ENCODE measurements around the gene DDX11.
"Not testable (repeated sequence)": the region's sequence is repeated elsewhere in the genome, so short reads cannot be mapped to it uniquely, and the experiment has no call there.

The DDX11 gene

GRCh38 chr12:31099434-31099833 lies 25.8 kb downstream of the DDX11 start:
- not testable (repeated sequence) for H4K8ac ChIP-seq (ENCODE audit: low read depth, low read length); H3K4me2 ChIP-seq (ENCODE audit: insufficient read depth, low read length, poor library complexity, severe bottlenecking); H2AFZ ChIP-seq (ENCODE audit: low read length); H3K4me3 ChIP-seq (ENCODE audit: low read length in 2 of 2); H2BK12ac ChIP-seq (ENCODE audit: low read length); H2BK15ac ChIP-seq (ENCODE audit: low read length); H3K4ac ChIP-seq (ENCODE audit: low read length); DNase-seq (ENCODE audit: low spot score); H3K18ac ChIP-seq (ENCODE audit: low read length); H3K27me3 ChIP-seq (ENCODE audit: control insufficient read depth in 3 of 3, insufficient read depth in 3 of 3, low read depth in 1 of 3, low read length in 3 of 3); H2BK120ac ChIP-seq (ENCODE audit: low read depth, low read length); H3K9ac ChIP-seq (ENCODE audit: low read depth, low read length, poor library complexity); H3K79me1 ChIP-seq (ENCODE audit: low read depth, low read length); H2AK5ac ChIP-seq (ENCODE audit: low read depth, low read length); H3K27ac ChIP-seq (replicated peaks; ENCODE audit: low read length); H4K91ac ChIP-seq (ENCODE audit: low read depth, low read length, poor library complexity); H3K14ac ChIP-seq (ENCODE audit: low read length); H3K4me1 ChIP-seq (ENCODE audit: control insufficient read depth in 2 of 2, insufficient read depth in 1 of 2, low read depth in 1 of 2, low read length in 2 of 2); H3K23ac ChIP-seq (ENCODE audit: low read depth, low read length, poor library complexity); H3K9me3 ChIP-seq (replicated peaks in 1 of 2; ENCODE audit: control insufficient read depth in 2 of 2, insufficient read depth in 1 of 2, low read depth in 1 of 2, low read length in 2 of 2); H2BK5ac ChIP-seq (ENCODE audit: low read length)
- H3K36me3 ChIP-seq (replicated peaks in 1 of 2; ENCODE audit: control insufficient read depth in 2 of 2, insufficient read depth in 2 of 2, low read length in 2 of 2): peaks cover 8 to 72% of the 10 kb centered on the region in 2 donors
- no CpG with 5 or more reads among the region's 2 CpGs for WGBS, 2 donors (ENCODE audit: extremely low coverage in 2 of 2, insufficient read length in 2 of 2, insufficient replicate concordance in 1 of 2)

- not testable (repeated sequence) for H2BK12ac ChIP-seq (ENCODE audit: low read length); H3K18ac ChIP-seq (ENCODE audit: low read length); H2BK15ac ChIP-seq (ENCODE audit: low read length); H3K79me1 ChIP-seq (ENCODE audit: low read depth, low read length); H2BK5ac ChIP-seq (ENCODE audit: low read length); H3K9ac ChIP-seq (ENCODE audit: low read depth, low read length, poor library complexity); H2AK5ac ChIP-seq (ENCODE audit: low read depth, low read length); H3K4me2 ChIP-seq (ENCODE audit: insufficient read depth, low read length, poor library complexity, severe bottlenecking); H3K14ac ChIP-seq (ENCODE audit: low read length); H2AFZ ChIP-seq (ENCODE audit: low read length); H3K27me3 ChIP-seq (ENCODE audit: control insufficient read depth in 3 of 3, insufficient read depth in 3 of 3, low read depth in 1 of 3, low read length in 3 of 3); H3K27ac ChIP-seq (replicated peaks; ENCODE audit: low read length); H3K4ac ChIP-seq (ENCODE audit: low read length); H4K8ac ChIP-seq (ENCODE audit: low read depth, low read length); H3K4me1 ChIP-seq (ENCODE audit: control insufficient read depth in 2 of 2, insufficient read depth in 1 of 2, low read depth in 1 of 2, low read length in 2 of 2); H3K23ac ChIP-seq (ENCODE audit: low read depth, low read length, poor library complexity); H3K4me3 ChIP-seq (ENCODE audit: low read length in 2 of 2); H2BK120ac ChIP-seq (ENCODE audit: low read depth, low read length); DNase-seq (ENCODE audit: low spot score); H3K9me3 ChIP-seq (replicated peaks in 1 of 2; ENCODE audit: control insufficient read depth in 2 of 2, insufficient read depth in 1 of 2, low read depth in 1 of 2, low read length in 2 of 2); H4K91ac ChIP-seq (ENCODE audit: low read depth, low read length, poor library complexity)
- H3K36me3 ChIP-seq (replicated peaks in 1 of 2; ENCODE audit: control insufficient read depth in 2 of 2, insufficient read depth in 2 of 2, low read length in 2 of 2): peaks cover 8 to 65% of the 10 kb centered on the region in 2 donors
- no CpG with 5 or more reads among the region's 26 CpGs for WGBS, 2 donors (ENCODE audit: extremely low coverage in 2 of 2, insufficient read length in 2 of 2, insufficient replicate concordance in 1 of 2)
These were observed 27.0 kb downstream of the DDX11 start for GRCh38 chr12:31100503-31101208.

GRCh38 chr12:31102125-31102524 lies 28.5 kb downstream of the DDX11 start:
- not testable (repeated sequence) for H3K23ac ChIP-seq (ENCODE audit: low read depth, low read length, poor library complexity)
- H3K36me3 ChIP-seq (replicated peaks in 1 of 2; ENCODE audit: control insufficient read depth in 2 of 2, insufficient read depth in 2 of 2, low read length in 2 of 2): peaks cover 5 to 61% of the 10 kb centered on the region in 2 donors

GRCh38 chr12:31102596-31102995 lies 28.9 kb downstream of the DDX11 start:
- H2BK15ac ChIP-seq (ENCODE audit: low read length): not testable (repeated sequence)

More at GRCh38 chr12:31102125-31102524, 28.5 kb downstream of the DDX11 start:
- not testable (repeated sequence) for H3K4me1 ChIP-seq (ENCODE audit: control insufficient read depth in 2 of 2, insufficient read depth in 1 of 2, low read depth in 1 of 2, low read length in 2 of 2); DNase-seq (ENCODE audit: low spot score); H4K8ac ChIP-seq (ENCODE audit: low read depth, low read length); H3K79me1 ChIP-seq (ENCODE audit: low read depth, low read length); H2AFZ ChIP-seq (ENCODE audit: low read length); H3K18ac ChIP-seq (ENCODE audit: low read length); H2BK15ac ChIP-seq (ENCODE audit: low read length); H2BK12ac ChIP-seq (ENCODE audit: low read length); H3K4ac ChIP-seq (ENCODE audit: low read length); H2BK5ac ChIP-seq (ENCODE audit: low read length); H3K27ac ChIP-seq (replicated peaks; ENCODE audit: low read length); H4K91ac ChIP-seq (ENCODE audit: low read depth, low read length, poor library complexity); H2AK5ac ChIP-seq (ENCODE audit: low read depth, low read length); H3K9ac ChIP-seq (ENCODE audit: low read depth, low read length, poor library complexity); H3K27me3 ChIP-seq (ENCODE audit: control insufficient read depth in 3 of 3, insufficient read depth in 3 of 3, low read depth in 1 of 3, low read length in 3 of 3); H3K4me3 ChIP-seq (ENCODE audit: low read length in 2 of 2); H2BK120ac ChIP-seq (ENCODE audit: low read depth, low read length); H3K4me2 ChIP-seq (ENCODE audit: insufficient read depth, low read length, poor library complexity, severe bottlenecking); H3K9me3 ChIP-seq (replicated peaks in 1 of 2; ENCODE audit: control insufficient read depth in 2 of 2, insufficient read depth in 1 of 2, low read depth in 1 of 2, low read length in 2 of 2); H3K14ac ChIP-seq (ENCODE audit: low read length)
- no CpG with 5 or more reads among the region's 8 CpGs for WGBS, 2 donors (ENCODE audit: extremely low coverage in 2 of 2, insufficient read length in 2 of 2, insufficient replicate concordance in 1 of 2)

More at GRCh38 chr12:31102596-31102995, 28.9 kb downstream of the DDX11 start:
- H3K14ac ChIP-seq (ENCODE audit: low read length); DNase-seq (ENCODE audit: low spot score); H4K91ac ChIP-seq (ENCODE audit: low read depth, low read length, poor library complexity); H3K23ac ChIP-seq (ENCODE audit: low read depth, low read length, poor library complexity); H2AK5ac ChIP-seq (ENCODE audit: low read depth, low read length); H3K4me1 ChIP-seq (ENCODE audit: control insufficient read depth in 2 of 2, insufficient read depth in 1 of 2, low read depth in 1 of 2, low read length in 2 of 2); H3K18ac ChIP-seq (ENCODE audit: low read length); H2BK12ac ChIP-seq (ENCODE audit: low read length); H3K9me3 ChIP-seq (replicated peaks in 1 of 2; ENCODE audit: control insufficient read depth in 2 of 2, insufficient read depth in 1 of 2, low read depth in 1 of 2, low read length in 2 of 2); H3K4ac ChIP-seq (ENCODE audit: low read length); H3K4me2 ChIP-seq (ENCODE audit: insufficient read depth, low read length, poor library complexity, severe bottlenecking); H3K79me1 ChIP-seq (ENCODE audit: low read depth, low read length); H2BK5ac ChIP-seq (ENCODE audit: low read length); H4K8ac ChIP-seq (ENCODE audit: low read depth, low read length); H3K27me3 ChIP-seq (ENCODE audit: control insufficient read depth in 3 of 3, insufficient read depth in 3 of 3, low read depth in 1 of 3, low read length in 3 of 3); H2AFZ ChIP-seq (ENCODE audit: low read length); H2BK120ac ChIP-seq (ENCODE audit: low read depth, low read length); H3K9ac ChIP-seq (ENCODE audit: low read depth, low read length, poor library complexity); H3K27ac ChIP-seq (replicated peaks; ENCODE audit: low read length); H3K4me3 ChIP-seq (ENCODE audit: low read length in 2 of 2): not testable (repeated sequence)
- H3K36me3 ChIP-seq (replicated peaks in 1 of 2; ENCODE audit: control insufficient read depth in 2 of 2, insufficient read depth in 2 of 2, low read length in 2 of 2): peaks cover 5 to 60% of the 10 kb centered on the region in 2 donors
- WGBS, 2 donors (ENCODE audit: extremely low coverage in 2 of 2, insufficient read length in 2 of 2, insufficient replicate concordance in 1 of 2): no CpG with 5 or more reads among the region's 9 CpGs
